Stimulated activated CD4-positive, alpha-beta T cell treated with anti-CD3 and anti-CD28 coated beads, TNF-alpha, amount 100 ng/mL, for 4 hours (primary cell): ENCODE measurements around the gene DGLUCY.
"Not testable (repeated sequence)": the region's sequence is repeated elsewhere in the genome, so short reads cannot be mapped to it uniquely, and the experiment has no call there.

Source experiments
- DNase-seq, 3 experiments: peaks; one replicate each; pipeline ENCODE4 v3.0.0-alpha.2; 2020; ENCODE audit warnings: low read depth in 3 of 3

The DGLUCY gene

GRCh38 chr14:91138511-91139359 is 24.9 kb downstream of the DGLUCY start:
- no peak for DNase-seq

DNA sequence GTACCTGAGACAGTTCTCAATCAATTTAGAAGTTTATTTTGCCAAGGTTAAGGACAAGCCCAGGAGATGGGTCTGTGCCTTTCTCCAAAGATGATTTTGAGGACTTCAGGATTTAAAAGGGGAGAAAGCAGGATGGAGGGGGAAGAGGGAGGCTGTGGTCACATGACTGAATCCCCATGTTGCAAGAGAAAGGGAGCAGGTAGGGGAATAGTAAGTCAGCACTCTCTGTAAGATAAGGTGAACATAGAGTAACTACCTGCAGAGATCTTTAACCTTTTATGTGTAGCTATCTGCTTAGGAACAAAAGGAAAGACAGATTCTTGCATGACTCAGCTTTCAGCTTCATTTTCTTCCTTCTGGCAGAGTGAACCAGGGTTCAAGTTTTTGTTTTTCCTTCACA is 25.9 kb downstream of the DGLUCY start:
- DNase-seq: no peak

- DNase-seq: no peak
These were observed 26.8 kb downstream of the DGLUCY start for GRCh38 chr14:91140672-91141071.

DNA sequence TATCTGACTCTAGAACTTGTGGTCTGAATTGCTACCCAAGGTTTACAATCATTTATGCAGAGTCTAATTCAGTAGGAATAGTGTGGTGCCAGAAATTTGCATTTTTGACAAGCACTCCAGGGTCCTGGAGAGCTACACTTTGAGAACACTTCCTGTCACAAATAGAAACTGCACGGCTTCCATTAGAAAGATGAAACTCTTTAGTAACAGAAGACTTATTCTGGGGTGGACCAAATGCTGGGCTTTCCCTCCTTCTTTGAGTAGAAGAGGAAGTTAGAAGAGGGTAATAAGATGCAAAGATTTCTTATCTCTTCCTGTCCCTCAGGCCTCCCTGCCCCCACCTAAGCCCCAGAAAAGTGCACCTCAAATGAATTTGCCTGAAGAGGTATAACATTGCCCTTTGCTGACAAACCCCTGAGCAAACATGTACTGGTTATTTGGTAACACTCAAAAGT is 28.4 kb downstream of the DGLUCY start:
- no peak for DNase-seq

GRCh38 chr14:91143862-91144261 is 30.0 kb downstream of the DGLUCY start:
- no peak for DNase-seq

GRCh38 chr14:91144425-91145145 is 30.7 kb downstream of the DGLUCY start:
- DNase-seq: no peak

- DNase-seq: no peak
These were observed 31.7 kb downstream of the DGLUCY start for GRCh38 chr14:91145391-91146160.

- no peak for DNase-seq
These were observed 32.8 kb downstream of the DGLUCY start for GRCh38 chr14:91146661-91147060.

DNA sequence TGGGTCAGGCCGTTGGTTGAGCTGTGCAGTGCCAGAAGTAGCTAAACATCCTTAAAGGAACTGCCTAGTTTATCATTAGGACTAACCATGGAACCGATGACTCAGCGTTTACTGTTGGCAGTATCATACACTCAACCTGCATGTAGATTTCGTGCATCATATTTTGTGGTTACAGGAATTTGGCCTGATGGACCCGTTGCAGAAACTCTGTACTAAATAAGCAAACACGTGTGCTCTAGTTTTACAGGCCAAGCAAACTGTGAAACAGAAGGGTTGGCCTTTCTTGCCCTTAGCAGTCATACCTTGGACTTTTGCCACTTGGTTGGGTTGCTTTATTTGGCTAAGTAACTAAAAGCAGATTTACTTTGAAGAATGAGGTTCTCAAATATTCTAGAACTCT is 35.6 kb downstream of the DGLUCY start:
- no peak for DNase-seq

- no peak for DNase-seq
These were observed 38.6 kb downstream of the DGLUCY start for GRCh38 chr14:91152499-91152898.

DNA sequence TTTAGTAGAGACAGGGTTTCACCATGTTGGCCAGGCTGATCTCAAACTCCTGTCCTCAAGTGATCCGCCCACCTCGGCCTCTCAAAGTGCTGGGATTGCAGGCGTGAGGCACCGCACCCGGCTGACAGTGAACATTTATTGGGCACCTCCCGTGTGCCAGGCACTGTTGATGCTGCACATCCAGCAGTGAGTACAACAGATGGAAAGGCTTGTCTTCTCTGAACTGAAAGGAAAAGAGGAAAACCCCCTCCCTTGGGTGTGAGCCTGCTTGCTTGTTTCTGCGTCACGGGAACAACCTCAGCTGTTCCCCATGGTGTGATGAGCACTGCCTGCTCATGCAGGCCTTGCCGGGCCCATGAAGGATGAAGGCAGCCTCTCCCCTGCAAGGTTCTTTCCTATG is 39.5 kb downstream of the DGLUCY start:
- DNase-seq: no peak

DNA sequence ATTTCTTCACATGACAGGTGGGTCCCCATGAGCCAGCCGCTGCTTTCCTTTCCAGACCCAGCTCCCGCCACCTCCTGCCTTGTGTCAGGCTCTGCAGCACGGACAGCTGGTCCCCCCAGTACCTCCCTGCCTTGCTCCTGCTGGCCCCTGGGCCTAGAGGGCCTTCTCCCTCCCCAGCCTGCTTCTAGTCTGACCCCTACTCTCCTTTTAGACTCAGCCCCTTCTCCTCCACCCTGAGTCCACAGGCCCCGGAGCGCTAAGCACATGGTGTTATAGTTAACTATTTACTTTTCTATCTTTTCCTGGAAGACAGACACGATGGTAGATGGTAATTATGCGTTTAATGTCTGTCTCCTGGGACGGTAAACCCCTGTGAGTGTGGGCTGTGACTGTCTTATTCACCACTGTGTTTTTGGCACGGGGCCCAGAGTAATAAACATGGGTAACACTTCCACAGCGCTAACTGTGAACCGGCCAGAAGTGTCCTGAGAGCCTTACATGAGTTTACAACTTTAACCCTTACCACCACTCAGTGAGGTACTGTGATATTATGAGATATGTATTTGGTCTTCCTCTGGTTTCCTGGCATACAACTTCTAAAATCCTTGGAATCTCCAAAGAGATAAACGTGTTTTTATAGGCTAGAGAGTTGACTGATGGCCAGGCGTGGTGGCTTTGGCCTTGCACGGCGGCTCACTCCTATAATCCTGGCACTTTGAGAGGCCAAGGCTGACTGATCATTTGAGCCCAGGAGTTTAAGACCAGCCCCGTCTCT is 41.2 kb downstream of the DGLUCY start:
- no peak for DNase-seq

DNA sequence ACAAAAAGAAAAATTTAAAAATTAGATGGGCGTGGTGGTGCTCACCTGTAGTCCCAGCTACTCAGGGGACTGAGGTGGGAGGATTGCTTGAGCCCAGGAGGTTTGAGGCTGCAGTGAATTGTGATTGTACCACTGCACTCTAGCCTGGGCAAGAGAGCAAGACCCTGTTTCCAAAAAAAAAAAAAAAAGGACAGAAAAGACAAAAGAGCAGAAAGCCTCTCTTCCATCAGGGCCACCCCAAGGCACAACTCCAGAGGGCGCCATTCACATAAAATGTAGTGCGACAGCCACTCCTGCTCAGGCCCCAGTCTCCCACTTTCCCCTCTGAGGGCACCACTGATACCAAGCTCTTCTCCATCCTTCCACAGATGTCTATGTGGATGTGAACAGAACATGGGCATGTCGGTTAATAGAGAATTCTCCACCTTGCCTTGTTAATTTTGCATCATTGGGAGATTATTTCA is 41.8 kb downstream of the DGLUCY start:
- no peak for DNase-seq

DNA sequence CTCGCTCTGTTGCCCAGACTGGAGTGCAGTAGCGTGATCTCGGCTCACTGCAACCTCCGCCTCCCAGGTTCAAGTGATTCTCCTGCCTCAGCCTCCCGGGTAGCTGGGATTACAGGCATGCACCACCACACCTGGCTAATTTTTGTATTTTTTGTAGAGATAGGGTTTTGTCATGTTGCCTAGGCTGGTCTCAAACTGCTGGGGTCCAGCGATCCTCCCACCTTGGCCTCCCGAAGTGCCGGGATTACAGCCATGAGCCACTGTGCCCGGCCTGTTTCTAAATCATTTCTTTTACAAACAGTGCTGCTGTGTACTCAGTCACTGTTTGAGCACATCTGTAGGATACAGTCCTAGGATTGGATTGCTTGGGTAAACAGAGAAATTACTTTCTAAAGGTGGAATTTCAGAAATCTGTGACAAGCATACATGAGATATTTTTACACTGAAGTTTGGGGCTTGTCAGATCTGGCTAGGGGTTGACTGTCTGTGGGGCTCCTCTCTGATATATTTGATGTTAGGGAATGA is 42.3 kb downstream of the DGLUCY start:
- not testable (repeated sequence) for DNase-seq

DNA sequence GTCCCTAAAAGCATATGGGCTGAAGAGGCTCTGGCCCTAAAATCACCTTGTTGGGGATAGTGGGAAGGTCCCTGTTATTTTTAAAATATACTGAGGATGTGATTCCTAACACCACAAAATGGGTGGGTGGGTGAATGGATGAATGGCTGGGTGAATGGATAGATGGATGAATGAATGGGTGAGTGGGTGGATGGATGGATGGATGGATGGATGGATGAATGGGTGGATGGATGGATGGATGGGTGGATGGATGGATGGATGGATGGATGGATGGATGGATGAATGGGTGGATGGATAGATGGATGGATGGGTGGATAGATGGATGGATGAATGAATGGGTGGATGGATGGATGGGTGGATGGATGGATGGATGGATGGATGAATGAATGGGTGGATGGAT is 43.0 kb downstream of the DGLUCY start:
- DNase-seq: not testable (repeated sequence)

- DNase-seq: no peak
These were observed 44.4 kb downstream of the DGLUCY start for GRCh38 chr14:91158091-91158790.

DNA sequence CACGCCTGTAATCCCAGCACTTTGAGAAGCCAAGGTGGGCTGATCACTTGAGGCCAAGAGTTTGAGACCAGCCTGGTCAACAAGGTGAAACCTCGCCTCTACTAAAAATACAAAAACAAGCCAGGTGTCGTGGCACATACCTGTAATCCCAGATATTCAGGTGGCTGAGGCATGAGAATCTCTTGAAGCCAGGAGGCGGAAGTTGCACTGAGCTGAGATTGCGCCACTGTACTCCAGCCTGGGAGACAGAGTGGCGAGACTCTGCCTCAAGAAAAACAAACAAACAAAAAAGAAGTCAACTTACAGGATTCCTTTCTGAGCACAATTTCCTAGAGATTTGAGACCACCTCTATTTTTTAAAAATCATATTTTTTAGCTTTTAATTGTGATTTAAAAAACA is 45.3 kb downstream of the DGLUCY start:
- no peak for DNase-seq

GRCh38 chr14:91159906-91160305 is 46.0 kb downstream of the DGLUCY start:
- no peak for DNase-seq

- DNase-seq: no peak
These were observed 49.4 kb downstream of the DGLUCY start for GRCh38 chr14:91163316-91163715.

DNA sequence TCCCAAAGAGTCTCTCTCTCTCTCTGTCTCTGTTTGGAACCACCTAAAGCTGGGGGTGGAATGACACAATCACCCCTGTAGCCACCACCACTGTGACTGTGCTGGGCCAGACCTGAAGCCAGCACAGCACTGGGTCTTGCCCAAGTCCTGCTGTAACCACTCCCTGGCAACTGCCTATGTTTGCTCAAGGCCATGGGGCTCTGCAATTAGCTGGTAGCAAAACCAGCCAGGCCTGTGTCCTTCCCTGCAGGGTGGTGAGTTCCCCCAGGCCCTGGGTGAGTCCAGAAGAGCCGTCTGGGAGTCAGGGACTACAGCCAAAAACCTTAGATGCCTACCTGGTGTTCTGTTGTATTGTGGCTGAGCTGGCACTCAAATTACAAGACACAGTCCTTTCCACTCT is 50.8 kb downstream of the DGLUCY start:
- DNase-seq: no peak

- no peak for DNase-seq
These were observed 53.5 kb downstream of the DGLUCY start for GRCh38 chr14:91167380-91167770.
